Adipocyte (in vitro differentiated cells): ENCODE results near the gene LAMA2.

ENCODE experiments used
- DNase-seq: peaks from one replicate; pipeline ENCODE4 v3.0.0-alpha.2; 2015; ENCODE audit warnings: low read depth
- H3K27me3 ChIP-seq: replicated peaks from 2 replicates; pipeline ENCODE4 v1.7.0; 2013; ENCODE audit warnings: mild to moderate bottlenecking, low read length, moderate library complexity; ENCODE audit not compliant: control insufficient read depth, insufficient read depth
- H3K36me3 ChIP-seq: 2 replicates; pipeline ENCODE4 v1.7.0; 2013; ENCODE audit warnings: low read length, mild to moderate bottlenecking, moderate library complexity; ENCODE audit not compliant: control insufficient read depth, insufficient read depth, severe bottlenecking
- H3K4me1 ChIP-seq: 2 replicates; pipeline ENCODE4 v1.7.0; 2013; ENCODE audit warnings: mild to moderate bottlenecking, low read length, moderate library complexity; ENCODE audit not compliant: control insufficient read depth, insufficient read depth
- H3K4me3 ChIP-seq: 2 replicates; pipeline ENCODE4 v1.7.0; 2013; ENCODE audit warnings: mild to moderate bottlenecking, low read length, moderate library complexity
- H3K9ac ChIP-seq: 2 replicates; pipeline ENCODE4 v1.7.0; 2013; ENCODE audit warnings: mild to moderate bottlenecking, low read length, moderate library complexity
- H3K9me3 ChIP-seq: 2 replicates; pipeline ENCODE4 v1.7.0; 2013; ENCODE audit warnings: mild to moderate bottlenecking, low read length, moderate library complexity; ENCODE audit not compliant: control insufficient read depth

Gene LAMA2

GRCh38 chr6:129451187-129451586, 568.2 kb downstream of the LAMA2 start:
- DNase-seq = no peak
- Histone ChIP-seq H3K27me3 (no peaks in the 10 kb centered on the region), H3K9ac (no peak overlapping the region), H3K36me3 (peaks cover 37% of the 10 kb centered on the region), H3K4me1 (peaks cover 17% of the 10 kb centered on the region), H3K4me3 (no peak overlapping the region), H3K9me3 (no peaks in the 10 kb centered on the region)

- H3K36me3 ChIP-seq = peaks cover 56% of the 10 kb centered on the region
- H3K4me1 ChIP-seq = peaks cover 3% of the 10 kb centered on the region
- no peaks in the 10 kb centered on the region for H3K27me3 ChIP-seq
- DNase-seq = no peak
- no peak overlapping the region for H3K4me3 ChIP-seq
- no peaks in the 10 kb centered on the region for H3K9me3 ChIP-seq
- H3K9ac ChIP-seq = no peak overlapping the region
These were observed 570.1 kb downstream of the LAMA2 start for GRCh38 chr6:129453073-129453472.

- H3K27me3 ChIP-seq = no peaks in the 10 kb centered on the region
- H3K4me3 ChIP-seq = no peak overlapping the region
- peaks cover 69% of the 10 kb centered on the region for H3K36me3 ChIP-seq
- H3K4me1 ChIP-seq = peaks cover 2% of the 10 kb centered on the region
- DNase-seq = no peak
- no peaks in the 10 kb centered on the region for H3K9me3 ChIP-seq
- H3K9ac ChIP-seq = no peak overlapping the region
These were observed 571.5 kb downstream of the LAMA2 start for GRCh38 chr6:129454488-129454887.

GRCh38 chr6:129455126-129455769, 572.3 kb downstream of the LAMA2 start:
- Histone ChIP-seq H3K9me3 (no peaks in the 10 kb centered on the region), H3K36me3 (peaks cover 76% of the 10 kb centered on the region), H3K9ac (no peak overlapping the region), H3K4me1 (peaks cover 2% of the 10 kb centered on the region), H3K27me3 (no peaks in the 10 kb centered on the region), H3K4me3 (no peak overlapping the region)
- DNase-seq = no peak

DNA sequence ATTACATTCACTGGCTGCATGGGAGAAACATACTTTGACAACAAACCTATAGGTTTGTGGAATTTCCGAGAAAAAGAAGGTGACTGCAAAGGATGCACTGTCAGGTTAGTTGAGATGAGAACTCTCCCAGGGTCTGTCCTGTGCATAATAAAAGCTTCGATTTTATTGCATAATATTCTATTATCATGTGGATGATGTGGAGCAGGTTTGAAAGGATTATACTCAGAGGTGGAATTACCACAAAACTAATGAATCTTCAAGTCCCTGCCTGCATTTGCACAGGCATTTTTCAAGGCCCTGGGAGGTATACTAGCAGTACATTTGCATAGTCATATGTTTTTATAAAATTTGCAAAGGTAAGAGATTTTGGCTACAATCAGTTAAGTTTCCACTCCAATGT, 577.3 kb downstream of the LAMA2 start:
- peaks cover 97% of the 10 kb centered on the region for H3K36me3 ChIP-seq
- no peak for DNase-seq
- H3K9me3 ChIP-seq = no peaks in the 10 kb centered on the region
- H3K4me1 ChIP-seq = no peaks in the 10 kb centered on the region
- no peak overlapping the region for H3K9ac ChIP-seq
- no peak overlapping the region for H3K4me3 ChIP-seq
- H3K27me3 ChIP-seq = no peaks in the 10 kb centered on the region

DNA sequence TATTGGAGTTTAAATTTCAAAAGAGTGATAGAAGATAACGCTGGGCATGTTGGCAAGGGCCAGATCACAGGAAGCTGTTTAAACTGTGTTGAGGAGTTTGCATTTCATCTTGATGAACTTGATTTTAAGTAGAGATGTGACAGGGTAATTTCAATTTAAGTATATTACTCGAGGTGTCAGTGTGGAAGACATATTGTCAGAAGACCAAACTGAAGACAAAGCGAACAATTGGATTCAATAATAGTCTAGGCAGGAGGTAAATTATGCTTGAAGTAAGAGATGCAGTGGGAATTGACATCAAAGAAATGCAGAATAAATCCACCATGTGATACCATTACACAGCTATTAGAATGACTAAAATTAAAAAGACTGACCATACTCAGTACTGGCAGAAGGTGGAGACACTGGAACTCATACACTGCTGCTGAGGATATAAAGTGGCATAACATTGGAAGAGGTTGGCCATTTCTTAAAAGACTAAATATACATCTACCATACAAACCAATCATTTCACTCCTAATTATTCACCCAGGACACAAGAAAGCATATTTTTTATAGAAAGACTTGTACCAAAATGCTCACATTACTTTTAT, 586.2 kb downstream of the LAMA2 start:
- Histone ChIP-seq H3K4me1 (no peaks in the 10 kb centered on the region), H3K9me3 (no peaks in the 10 kb centered on the region), H3K27me3 (no peaks in the 10 kb centered on the region), H3K36me3 (peaks cover 72% of the 10 kb centered on the region), H3K9ac (no peak overlapping the region), H3K4me3 (no peak overlapping the region)
- DNase-seq = no peak

DNA sequence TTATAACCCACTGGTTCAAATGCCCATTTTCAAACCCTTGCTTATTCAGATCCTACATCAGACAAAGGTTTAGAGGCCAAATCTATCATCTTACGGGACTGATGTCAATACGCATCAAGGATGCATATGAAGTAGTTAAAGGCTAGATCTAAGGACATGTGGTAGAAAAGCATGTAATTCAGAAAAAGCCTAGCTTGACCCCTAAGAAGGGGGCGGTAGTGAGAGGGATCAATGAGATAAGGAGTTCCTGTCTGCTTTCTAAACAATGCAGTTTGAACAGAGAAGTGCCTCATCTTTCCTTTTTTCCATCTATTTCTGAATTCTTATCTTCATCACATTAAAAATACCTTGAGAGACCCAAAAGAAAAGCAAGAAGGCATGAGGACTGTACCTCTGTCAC, 589.3 kb downstream of the LAMA2 start:
- no peaks in the 10 kb centered on the region for H3K27me3 ChIP-seq
- H3K36me3 ChIP-seq = peaks cover 50% of the 10 kb centered on the region
- H3K4me3 ChIP-seq = no peak overlapping the region
- H3K9me3 ChIP-seq = no peaks in the 10 kb centered on the region
- H3K4me1 ChIP-seq = no peaks in the 10 kb centered on the region
- H3K9ac ChIP-seq = no peak overlapping the region
- DNase-seq = no peak

- Histone ChIP-seq H3K4me1 (no peaks in the 10 kb centered on the region), H3K9ac (no peak overlapping the region), H3K9me3 (no peaks in the 10 kb centered on the region), H3K36me3 (peaks cover 44% of the 10 kb centered on the region), H3K4me3 (no peak overlapping the region), H3K27me3 (no peaks in the 10 kb centered on the region)
- no peak for DNase-seq
These were observed 590.6 kb downstream of the LAMA2 start for GRCh38 chr6:129473546-129473945.

DNA sequence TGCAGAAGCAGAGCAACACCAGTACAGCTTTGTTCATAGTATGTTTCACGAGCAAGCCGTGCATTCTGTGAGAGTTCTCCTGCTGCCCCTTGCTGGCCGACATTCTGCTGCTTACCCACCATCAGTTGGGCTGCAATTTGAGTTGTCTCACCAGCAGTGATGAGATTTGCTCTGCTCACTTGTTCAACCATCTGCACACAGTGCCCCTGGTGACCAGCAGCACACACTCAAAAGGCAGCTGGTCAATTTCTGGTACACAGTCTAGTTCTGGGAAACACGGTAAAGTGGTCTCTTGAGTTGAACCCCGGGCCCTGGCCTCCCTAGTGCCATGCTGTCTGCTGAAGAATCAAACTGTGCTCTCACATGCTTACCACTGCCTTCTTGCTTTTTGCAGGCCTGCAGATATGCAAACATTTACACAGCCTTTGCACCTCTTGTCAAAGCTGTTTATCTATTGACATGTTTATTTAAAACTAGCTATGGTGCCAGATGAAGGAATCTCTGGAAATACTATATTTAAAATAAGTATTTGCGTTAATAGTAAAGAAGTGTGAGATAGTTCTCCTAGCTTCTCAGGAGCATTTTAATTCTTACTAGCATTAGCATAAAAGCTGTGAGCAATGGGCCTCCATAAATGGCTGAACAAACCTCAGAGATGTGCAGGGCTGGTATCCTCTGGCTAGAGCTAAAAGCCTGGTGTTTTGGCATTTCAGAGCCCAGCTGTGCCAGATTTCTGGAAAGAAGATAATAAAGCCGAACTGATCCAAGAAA, 592.7 kb downstream of the LAMA2 start:
- H3K4me1 ChIP-seq = no peaks in the 10 kb centered on the region
- no peaks in the 10 kb centered on the region for H3K27me3 ChIP-seq
- H3K9ac ChIP-seq = no peak overlapping the region
- no peak overlapping the region for H3K4me3 ChIP-seq
- DNase-seq = no peak
- peaks cover 37% of the 10 kb centered on the region for H3K36me3 ChIP-seq
- no peaks in the 10 kb centered on the region for H3K9me3 ChIP-seq

DNA sequence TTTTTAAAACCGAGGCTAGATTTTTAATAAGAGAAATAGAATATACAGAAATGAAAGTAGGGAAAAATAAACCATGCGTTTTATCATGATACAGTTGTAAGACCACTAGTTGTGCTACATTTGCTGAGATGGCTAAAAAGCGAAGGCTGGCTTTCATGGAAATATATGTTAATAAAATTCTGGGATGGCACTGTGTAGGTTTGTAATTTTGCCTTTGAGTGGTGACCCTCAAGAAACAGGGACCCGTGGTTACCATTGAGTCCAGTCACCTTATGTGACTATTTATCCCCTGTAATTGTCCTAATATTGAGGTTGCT, 593.3 kb downstream of the LAMA2 start:
- Histone ChIP-seq H3K27me3 (no peaks in the 10 kb centered on the region), H3K9ac (no peak overlapping the region), H3K36me3 (peaks cover 41% of the 10 kb centered on the region), H3K4me1 (peaks cover 1% of the 10 kb centered on the region), H3K4me3 (no peak overlapping the region), H3K9me3 (no peaks in the 10 kb centered on the region)
- no peak for DNase-seq

GRCh38 chr6:129476810-129477209, 593.9 kb downstream of the LAMA2 start:
- Histone ChIP-seq H3K36me3 (peaks cover 47% of the 10 kb centered on the region), H3K9me3 (no peaks in the 10 kb centered on the region), H3K9ac (no peak overlapping the region), H3K4me3 (no peak overlapping the region), H3K4me1 (peaks cover 6% of the 10 kb centered on the region), H3K27me3 (no peaks in the 10 kb centered on the region)
- no peak for DNase-seq
